ENCODE results near the gene PLEKHA7. TPM values are rescaled to one million over a fixed set of nuclear protein-coding genes. Genes with fewer than 3 reads are reported as not detected.
"Not testable (repeated sequence)": the region's sequence is repeated elsewhere in the genome, so short reads cannot be mapped to it uniquely, and the experiment has no call there.

The PLEKHA7 gene
- total and polyA plus RNA-seq, 4 donors: 13.3 to 31.8 (median 21.5) TPM

DNA sequence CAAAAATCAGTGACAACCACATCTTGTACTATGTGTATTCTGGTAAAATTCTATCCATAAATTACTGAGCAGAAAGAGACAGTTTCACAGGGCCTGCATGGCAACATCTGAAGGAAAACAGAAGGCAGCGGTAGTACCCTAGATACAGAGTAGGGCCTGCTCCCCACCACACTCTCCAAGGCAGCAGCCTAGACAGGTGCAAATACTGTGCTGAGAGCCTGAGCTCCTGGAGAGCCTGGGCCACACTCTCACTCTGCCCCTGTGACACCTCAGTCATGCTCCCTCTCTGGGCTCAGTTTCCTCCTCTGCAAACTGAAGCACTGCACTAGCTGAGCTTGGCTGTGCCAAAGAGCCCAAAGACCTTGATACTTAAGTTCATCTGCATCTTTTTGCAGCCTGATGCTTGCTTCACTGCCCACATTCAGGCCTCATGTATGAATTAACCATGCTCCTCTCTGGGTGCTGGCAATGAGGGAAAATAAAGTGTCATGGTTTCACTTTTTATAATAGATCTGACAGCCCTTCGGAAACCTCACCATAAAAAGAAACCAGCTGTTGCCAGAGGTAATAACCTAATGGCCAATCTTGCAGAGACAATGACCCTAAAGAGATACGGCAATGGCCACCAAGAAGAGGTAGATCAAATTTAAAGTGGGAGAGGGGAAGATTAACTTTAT, 104.7 kb downstream of the PLEKHA7 start:
- no peak overlapping the region for H3K4me3 ChIP-seq
- H3K27ac ChIP-seq (ENCODE audit: low read depth in 1 of 2, low read length in 1 of 2): no peak overlapping the region
- H3K4me1 ChIP-seq (ENCODE audit: control insufficient read depth in 5 of 5, insufficient read depth in 5 of 5, low read length in 5 of 5): peaks cover 0 to 19% (median 2%) of the 10 kb centered on the region in 5 donors
- H3K27me3 ChIP-seq (ENCODE audit: control insufficient read depth in 3 of 3, insufficient read depth in 3 of 3, low read length in 2 of 3): no peaks in the 10 kb centered on the region
- DNase-seq (no peak), ATAC-seq (ENCODE audit: insufficient read depth, low FRiP score) (no peak)
- 87 to 90% methylated on average over 3 of the region's 3 CpGs for WGBS, 2 donors
- TF ChIP-seq, protein P1, sequence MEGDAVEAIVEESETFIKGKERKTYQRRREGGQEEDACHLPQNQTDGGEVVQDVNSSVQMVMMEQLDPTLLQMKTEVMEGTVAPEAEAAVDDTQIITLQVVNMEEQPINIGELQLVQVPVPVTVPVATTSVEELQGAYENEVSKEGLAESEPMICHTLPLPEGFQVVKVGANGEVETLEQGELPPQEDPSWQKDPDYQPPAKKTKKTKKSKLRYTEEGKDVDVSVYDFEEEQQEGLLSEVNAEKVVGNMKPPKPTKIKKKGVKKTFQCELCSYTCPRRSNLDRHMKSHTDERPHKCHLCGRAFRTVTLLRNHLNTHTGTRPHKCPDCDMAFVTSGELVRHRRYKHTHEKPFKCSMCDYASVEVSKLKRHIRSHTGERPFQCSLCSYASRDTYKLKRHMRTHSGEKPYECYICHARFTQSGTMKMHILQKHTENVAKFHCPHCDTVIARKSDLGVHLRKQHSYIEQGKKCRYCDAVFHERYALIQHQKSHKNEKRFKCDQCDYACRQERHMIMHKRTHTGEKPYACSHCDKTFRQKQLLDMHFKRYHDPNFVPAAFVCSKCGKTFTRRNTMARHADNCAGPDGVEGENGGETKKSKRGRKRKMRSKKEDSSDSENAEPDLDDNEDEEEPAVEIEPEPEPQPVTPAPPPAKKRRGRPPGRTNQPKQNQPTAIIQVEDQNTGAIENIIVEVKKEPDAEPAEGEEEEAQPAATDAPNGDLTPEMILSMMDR (IDR thresholded peaks at IDR 0.05; ENCODE audit: control extremely low read depth, extremely low read depth): no peak
- no peaks in the 10 kb centered on the region for H3K9me3 ChIP-seq (ENCODE audit: control insufficient read depth in 4 of 4, insufficient read depth in 3 of 4, low read length in 3 of 4)
- H3K9ac ChIP-seq (ENCODE audit: insufficient read depth in 1 of 2, low read length in 2 of 2): no peak overlapping the region
- no peaks in the 10 kb centered on the region for H3K36me3 ChIP-seq (ENCODE audit: control insufficient read depth in 4 of 4, insufficient read depth in 4 of 4, low read length in 4 of 4)

DNA sequence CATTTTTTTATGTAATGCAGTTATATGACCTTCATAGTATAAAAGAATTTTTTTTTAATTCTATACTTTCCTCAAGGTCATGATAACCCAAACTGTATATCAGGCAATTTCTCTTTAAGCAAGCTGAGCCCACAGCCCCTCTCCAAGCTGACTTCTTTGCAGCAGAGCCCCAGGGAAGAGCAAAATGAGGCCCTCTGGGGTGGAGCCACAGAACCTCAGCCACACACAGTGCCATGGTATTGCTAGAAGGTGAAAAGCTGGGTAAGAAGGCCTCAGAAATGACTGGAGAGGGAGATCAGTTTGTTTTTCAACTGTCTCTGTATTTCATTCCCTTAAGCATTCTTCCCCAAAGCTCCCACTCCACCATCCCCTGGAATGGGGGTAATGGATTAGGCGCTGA, 108.8 kb downstream of the PLEKHA7 start:
- peaks cover 0 to 18% (median 7%) of the 10 kb centered on the region in 5 donors for H3K4me1 ChIP-seq (ENCODE audit: control insufficient read depth in 5 of 5, insufficient read depth in 5 of 5, low read length in 5 of 5)
- no peak overlapping the region for H3K9ac ChIP-seq (ENCODE audit: insufficient read depth in 1 of 2, low read length in 2 of 2)
- TF ChIP-seq, protein P1 (IDR thresholded peaks at IDR 0.05; ENCODE audit: control extremely low read depth, extremely low read depth): no peak
- 88 to 92% methylated on average over 1 of the region's 1 CpG for WGBS, 2 donors
- no peak for ATAC-seq (ENCODE audit: insufficient read depth, low FRiP score)
- H3K9me3 ChIP-seq (ENCODE audit: control insufficient read depth in 4 of 4, insufficient read depth in 3 of 4, low read length in 3 of 4): no peaks in the 10 kb centered on the region
- no peaks in the 10 kb centered on the region for H3K27me3 ChIP-seq (ENCODE audit: control insufficient read depth in 3 of 3, insufficient read depth in 3 of 3, low read length in 2 of 3)
- no peak overlapping the region for H3K4me3 ChIP-seq
- peak overlapping the region in 1 of 2 donors; percentile 59 for H3K27ac ChIP-seq (ENCODE audit: low read depth in 1 of 2, low read length in 1 of 2)
- H3K36me3 ChIP-seq (ENCODE audit: control insufficient read depth in 4 of 4, insufficient read depth in 4 of 4, low read length in 4 of 4): no peaks in the 10 kb centered on the region
- no peak for DNase-seq

DNA sequence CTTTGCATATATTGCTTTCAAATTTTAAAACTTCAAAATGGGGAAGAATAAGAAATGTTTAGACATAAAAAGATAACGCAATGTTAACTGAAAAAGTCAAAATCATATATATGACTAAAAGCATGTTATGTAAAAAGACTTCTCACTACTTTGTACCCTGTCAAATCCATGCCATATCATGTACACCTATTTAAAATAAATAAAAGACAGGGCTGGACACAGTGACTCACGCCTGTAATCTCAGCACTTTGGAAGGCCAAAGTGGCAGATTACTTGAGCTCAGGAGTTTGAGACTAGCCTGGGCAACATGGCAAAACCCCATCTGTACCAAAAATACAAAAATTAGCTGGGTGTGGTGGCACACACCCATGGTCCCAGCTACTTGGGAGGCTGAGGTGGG, 109.5 kb downstream of the PLEKHA7 start:
- DNase-seq; H3K27me3 ChIP-seq (ENCODE audit: control insufficient read depth in 3 of 3, insufficient read depth in 3 of 3, low read length in 2 of 3); H3K9ac ChIP-seq (ENCODE audit: insufficient read depth in 1 of 2, low read length in 2 of 2); H3K4me3 ChIP-seq; ATAC-seq (ENCODE audit: insufficient read depth, low FRiP score); H3K9me3 ChIP-seq (ENCODE audit: control insufficient read depth in 4 of 4, insufficient read depth in 3 of 4, low read length in 3 of 4); H3K36me3 ChIP-seq (ENCODE audit: control insufficient read depth in 4 of 4, insufficient read depth in 4 of 4, low read length in 4 of 4): not testable (repeated sequence)
- 88 to 94% methylated on average over 2 of the region's 2 CpGs for WGBS, 2 donors
- Histone ChIP-seq H3K27ac (ENCODE audit: low read depth in 1 of 2, low read length in 1 of 2) (peak overlapping the region in 1 of 2 donors; percentile 59), H3K4me1 (ENCODE audit: control insufficient read depth in 5 of 5, insufficient read depth in 5 of 5, low read length in 5 of 5) (peaks cover 0 to 18% (median 7%) of the 10 kb centered on the region in 5 donors)

DNA sequence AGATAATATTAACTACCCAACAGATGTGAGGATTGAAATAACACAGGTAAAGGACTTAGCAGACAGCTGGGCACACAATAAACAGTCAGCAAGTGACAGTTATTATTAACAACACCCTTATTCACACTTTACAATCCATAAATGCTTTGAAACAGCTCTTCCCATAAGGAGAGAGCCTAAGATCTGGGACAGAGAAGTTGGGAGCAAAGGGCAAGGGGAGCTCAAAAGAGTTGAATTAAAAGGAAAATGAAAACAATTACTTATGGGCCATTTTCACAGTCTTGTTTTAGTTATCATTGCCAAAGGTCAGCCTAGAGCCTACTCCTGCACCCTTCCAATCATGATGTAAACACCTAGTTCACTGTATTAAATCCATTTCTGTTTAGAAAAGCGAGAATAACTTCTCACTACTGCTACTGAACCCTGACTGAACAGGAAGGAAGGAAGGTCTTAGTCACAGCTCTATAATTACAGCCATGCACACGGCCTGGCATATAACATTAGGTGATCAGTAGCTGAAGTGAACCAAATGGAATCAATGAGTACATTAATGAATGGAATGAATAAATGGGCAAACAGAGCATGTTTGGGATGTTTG, 111.3 kb downstream of the PLEKHA7 start:
- 23 to 39% methylated on average over 2 of the region's 2 CpGs for WGBS, 2 donors
- no peaks in the 10 kb centered on the region for H3K9me3 ChIP-seq (ENCODE audit: control insufficient read depth in 4 of 4, insufficient read depth in 3 of 4, low read length in 3 of 4)
- DNase-seq (no peak), ATAC-seq (ENCODE audit: insufficient read depth, low FRiP score) (no peak)
- peak overlapping the region in 1 of 2 donors; percentile 62 for H3K27ac ChIP-seq (ENCODE audit: low read depth in 1 of 2, low read length in 1 of 2)
- H3K4me1 ChIP-seq (ENCODE audit: control insufficient read depth in 5 of 5, insufficient read depth in 5 of 5, low read length in 5 of 5): peaks cover 0 to 22% (median 7%) of the 10 kb centered on the region in 5 donors
- no peaks in the 10 kb centered on the region for H3K36me3 ChIP-seq (ENCODE audit: control insufficient read depth in 4 of 4, insufficient read depth in 4 of 4, low read length in 4 of 4)
- H3K27me3 ChIP-seq (ENCODE audit: control insufficient read depth in 3 of 3, insufficient read depth in 3 of 3, low read length in 2 of 3): no peaks in the 10 kb centered on the region
- H3K4me3 ChIP-seq: no peak overlapping the region
- H3K9ac ChIP-seq (ENCODE audit: insufficient read depth in 1 of 2, low read length in 2 of 2): no peak overlapping the region
- TF ChIP-seq, protein P1 (IDR thresholded peaks at IDR 0.05; ENCODE audit: control extremely low read depth, extremely low read depth): no peak

Data from lung (tissue), 12 donors.